Measurements from ENCODE around the gene ANKRD37. TPM values are rescaled to one million over a fixed set of nuclear protein-coding genes. Genes with fewer than 3 reads are reported as not detected.
A peak's percentile ranks its signal among the peaks of the same experiment; 100 is the strongest.

Gene ANKRD37
- total RNA-seq, 6 experiments from 2014 or later: 3.1 to 11.4 (median 4.1) TPM

GRCh38 chr4:185395238-185395955 is 1.2 kb upstream of the ANKRD37 start, which contains the start of gene LRP2BP:
Gene LRP2BP (minus strand): TSS chr4:185395924. CDS start chr4:185378186, 17,738 bp downstream.
- H3K4me3 Mint-ChIP-seq: peak within 1 kb of the TSS; percentile 92
- DNase-seq: peak; percentile 87
- peak within 1 kb of the TSS; percentile 94 for H3K27ac Mint-ChIP-seq

GRCh38 chr4:185395956-185396723 is 501 bp upstream of the ANKRD37 start:
- no peak for TF ChIP-seq CTCF (IDR thresholded peaks at IDR 0.05)
- H3K36me3 Mint-ChIP-seq (ENCODE audit: low read depth): peaks cover 15% of the 10 kb centered on the region
- H3K4me3 Mint-ChIP-seq: peak overlapping the region; percentile 92
- peak overlapping the region; percentile 94 for H3K27ac Mint-ChIP-seq
- DNase-seq: peak; percentile 96
- no peaks in the 10 kb centered on the region for H3K9me3 Mint-ChIP-seq
- peaks cover 2% of the 10 kb centered on the region for H3K27me3 Mint-ChIP-seq (ENCODE audit: insufficient read depth)
- H3K4me1 Mint-ChIP-seq (ENCODE audit: low read depth): peaks cover 52% of the 10 kb centered on the region

More at GRCh38 chr4:185395238-185395955, 1.2 kb upstream of the ANKRD37 start, which contains the start of gene LRP2BP:
- Mint-ChIP-seq H3K4me1 (ENCODE audit: low read depth) (peaks cover 57% of the 10 kb centered on the region), H3K36me3 (ENCODE audit: low read depth) (peaks cover 19% of the 10 kb centered on the region), H3K9me3 (no peaks in the 10 kb centered on the region), H3K27me3 (ENCODE audit: insufficient read depth) (peaks cover 2% of the 10 kb centered on the region)
- no peak for TF ChIP-seq CTCF (IDR thresholded peaks at IDR 0.05)

- no peak for TF ChIP-seq CTCF (IDR thresholded peaks at IDR 0.05)
- no peak for DNase-seq
- H3K36me3 Mint-ChIP-seq (ENCODE audit: low read depth): peaks cover 5% of the 10 kb centered on the region
- H3K9me3 Mint-ChIP-seq: no peaks in the 10 kb centered on the region
- no peak overlapping the region for H3K27ac Mint-ChIP-seq
- H3K4me3 Mint-ChIP-seq: no peak overlapping the region
- H3K27me3 Mint-ChIP-seq (ENCODE audit: insufficient read depth): peaks cover 2% of the 10 kb centered on the region
- peaks cover 37% of the 10 kb centered on the region for H3K4me1 Mint-ChIP-seq (ENCODE audit: low read depth)
Measured at GRCh38 chr4:185398618-185399017, 2.0 kb downstream of the ANKRD37 start.

- H3K27ac Mint-ChIP-seq: no peak overlapping the region
- H3K27me3 Mint-ChIP-seq (ENCODE audit: insufficient read depth): peaks cover 2% of the 10 kb centered on the region
- H3K4me3 Mint-ChIP-seq: no peak overlapping the region
- peaks cover 29% of the 10 kb centered on the region for H3K4me1 Mint-ChIP-seq (ENCODE audit: low read depth)
- no peak for DNase-seq
- peaks cover 5% of the 10 kb centered on the region for H3K36me3 Mint-ChIP-seq (ENCODE audit: low read depth)
- no peak for TF ChIP-seq CTCF (IDR thresholded peaks at IDR 0.05)
- H3K9me3 Mint-ChIP-seq: no peaks in the 10 kb centered on the region
Measured at GRCh38 chr4:185399466-185399865, 2.8 kb downstream of the ANKRD37 start.

GRCh38 chr4:185404031-185404430 is 7.4 kb downstream of the ANKRD37 start:
- H3K9me3 Mint-ChIP-seq: no peaks in the 10 kb centered on the region
- H3K36me3 Mint-ChIP-seq (ENCODE audit: low read depth): peaks cover 9% of the 10 kb centered on the region
- H3K27ac Mint-ChIP-seq: no peak overlapping the region
- no peak overlapping the region for H3K4me3 Mint-ChIP-seq
- no peak for DNase-seq
- H3K4me1 Mint-ChIP-seq (ENCODE audit: low read depth): peaks cover 3% of the 10 kb centered on the region; the same call in 1 of the 2 replicates
- no peaks in the 10 kb centered on the region for H3K27me3 Mint-ChIP-seq (ENCODE audit: insufficient read depth)
- no peak for TF ChIP-seq CTCF (IDR thresholded peaks at IDR 0.05)

Measured in HFFc6 (cell line).